OCI-LY7 (cell line): ENCODE data around the gene RFESD. TPM values are rescaled to one million over a fixed set of nuclear protein-coding genes. Genes with fewer than 3 reads are reported as not detected.
A peak's percentile ranks its signal among the peaks of the same experiment; 100 is the strongest.

Experiments
- Bru-seq: library from RNA; stranded (reverse); fragments of 400-500 nt; gene quantifications from one replicate; lab custom pipeline; 2021; lab: Mats Ljungman, UMichigan
- BruChase-seq, 2 experiments: library from RNA; stranded (reverse); fragments of 400-500 nt; gene quantifications; one replicate each; lab custom pipeline; 2021; lab: Mats Ljungman, UMichigan
- BruUV-seq: library from RNA; stranded (reverse); fragments of 400-500 nt; replicated peaks from 2 replicates; lab custom pipeline; 2021; lab: Mats Ljungman, UMichigan
- CTCF ChIA-PET: fragments of 300-600 bp; sonication (Branson Sonifier 250); formaldehyde crosslinking; loops from one replicate; lab custom pipeline; 2022; ENCODE audit warnings: antibody characterized with exemption; ENCODE audit not compliant: unreplicated experiment; lab: Charles Lee
- POLR2A ChIA-PET: fragments of 300-600 bp; sonication (Branson Sonifier 250); formaldehyde crosslinking; loops from one replicate; lab custom pipeline; 2022; ENCODE audit warnings: antibody characterized with exemption; lab: Charles Lee
- DNase-seq: peaks from one replicate; pipeline ENCODE4 v3.0.0-alpha.2; 2015; ENCODE audit warnings: low spot score
- H2AFZ ChIP-seq: fragments of 200-600 bp; sonication (generic), shearing (Covaris generic); 2 replicates; pipeline ENCODE4 v1.6.1; 2014; ENCODE audit warnings: mild to moderate bottlenecking, antibody characterized with exemption, low read length, moderate library complexity
- H3K27ac ChIP-seq: fragments of 200-600 bp; sonication (generic); 2 replicates; pipeline ENCODE4 v1.5.1; 2014; ENCODE audit warnings: mixed run types, low read depth, mild to moderate bottlenecking, moderate library complexity, low read length, inconsistent platforms; ENCODE audit not compliant: poor library complexity, severe bottlenecking
- H3K36me3 ChIP-seq: fragments of 200-600 bp; sonication (generic); 2 replicates; pipeline ENCODE4 v1.6.1; 2014; ENCODE audit warnings: mild to moderate bottlenecking, antibody characterized with exemption, low read length, moderate library complexity, mixed read lengths; ENCODE audit not compliant: insufficient read depth
- H3K4me1 ChIP-seq: fragments of 200-600 bp; sonication (generic); 2 replicates; pipeline ENCODE4 v1.5.1; 2014; ENCODE audit warnings: mild to moderate bottlenecking, low read length; ENCODE audit not compliant: insufficient read depth, poor library complexity, severe bottlenecking
- H3K4me2 ChIP-seq: fragments of 200-600 bp; sonication (generic); 2 replicates; pipeline ENCODE4 v1.6.1; 2014; ENCODE audit warnings: mild to moderate bottlenecking, low read length
- H3K4me3 ChIP-seq: fragments of 200-600 bp; sonication (generic); 2 replicates; pipeline ENCODE4 v1.5.1; 2014; ENCODE audit warnings: mild to moderate bottlenecking, low read depth, low read length; ENCODE audit not compliant: poor library complexity, severe bottlenecking
- H3K79me2 ChIP-seq: fragments of 200-600 bp; sonication (generic); 2 replicates; pipeline ENCODE4 v1.6.1; 2016; ENCODE audit warnings: low read depth, mild to moderate bottlenecking, low read length, moderate library complexity, mixed read lengths; ENCODE audit not compliant: insufficient read depth
- H3K9me2 ChIP-seq: fragments of 200-600 bp; sonication (generic); 2 replicates; pipeline ENCODE4 v1.6.1; 2016; ENCODE audit warnings: mild to moderate bottlenecking, low read length, mixed read lengths; ENCODE audit not compliant: insufficient read depth
- H3K9me3 ChIP-seq: fragments of 200-600 bp; sonication (generic); 2 replicates; pipeline ENCODE4 v1.6.1; 2014; ENCODE audit warnings: mild to moderate bottlenecking, mixed run types, low read length, mixed read lengths
- H4K20me1 ChIP-seq: fragments of 200-600 bp; sonication (generic); 2 replicates; pipeline ENCODE4 v1.6.1; 2014; ENCODE audit warnings: mild to moderate bottlenecking, antibody characterized with exemption, low read length, moderate library complexity, mixed read lengths; ENCODE audit not compliant: insufficient read depth
- EZH2phosphoT487 ChIP-seq: fragments of 200-600 bp; sonication (generic); IDR thresholded peaks from 2 replicates; pipeline ENCODE4 v1.6.1; 2018; ENCODE audit warnings: low read depth, borderline replicate concordance, mild to moderate bottlenecking, mixed run types, antibody characterized with exemption, low read length, moderate library complexity, mixed read lengths
- intact Hi-C: fragments of 100-400 bp; cut with micrococcal nuclease; formaldehyde crosslinking; loops from one replicate; pipeline ENCODE4 v1.10.0; 2022; ENCODE audit not compliant: unreplicated experiment
- long read RNA-seq: library from polyadenylated mRNA; stranded (forward); transcript quantifications from one replicate; pipeline ENCODE4 v2.0.0, GENCODE V29; 2022
- total RNA-seq, 2 experiments: library from RNA; depleted of rRNA in 1 of 2; stranded (reverse); fragments of >200 nt in 1 of 2; shearing (Covaris generic) in 1 of 2; gene quantifications; 2 replicates each; pipeline ENCODE4 v1.2.3, GENCODE V29; 2014 to 2022
- TF ChIP-seq, protein P1 (sequence below): fragments of 200-600 bp; sonication (generic); conservative IDR thresholded peaks from 2 replicates; pipeline ENCODE4 v1.5.1; 2014; ENCODE audit warnings: mild to moderate bottlenecking, antibody characterized with exemption, low read length, moderate library complexity, mixed read lengths

RFESD gene
- total RNA-seq (2014; rRNA removed; shearing (Covaris generic)) = 7.6 and 9.9 TPM in 2 replicates
- 7.6 and 10.9 TPM in 2 replicates for total RNA-seq (2022)
- Bru-seq, nascent RNA = percentile 63 among the genes with signal in this experiment
- BruChase-seq, experiment 1, labeled RNA remaining after a 6-hour chase = percentile 40 among the genes with signal in this experiment
- BruChase-seq, experiment 2, labeled RNA remaining after a 2-hour chase = percentile 59 among the genes with signal in this experiment
- long read RNA-seq, partial matches to known transcripts = 1 of 17 reads
- long read RNA-seq, other reads (novel, unspliced or antisense) = 7 of 17 reads

DNA sequence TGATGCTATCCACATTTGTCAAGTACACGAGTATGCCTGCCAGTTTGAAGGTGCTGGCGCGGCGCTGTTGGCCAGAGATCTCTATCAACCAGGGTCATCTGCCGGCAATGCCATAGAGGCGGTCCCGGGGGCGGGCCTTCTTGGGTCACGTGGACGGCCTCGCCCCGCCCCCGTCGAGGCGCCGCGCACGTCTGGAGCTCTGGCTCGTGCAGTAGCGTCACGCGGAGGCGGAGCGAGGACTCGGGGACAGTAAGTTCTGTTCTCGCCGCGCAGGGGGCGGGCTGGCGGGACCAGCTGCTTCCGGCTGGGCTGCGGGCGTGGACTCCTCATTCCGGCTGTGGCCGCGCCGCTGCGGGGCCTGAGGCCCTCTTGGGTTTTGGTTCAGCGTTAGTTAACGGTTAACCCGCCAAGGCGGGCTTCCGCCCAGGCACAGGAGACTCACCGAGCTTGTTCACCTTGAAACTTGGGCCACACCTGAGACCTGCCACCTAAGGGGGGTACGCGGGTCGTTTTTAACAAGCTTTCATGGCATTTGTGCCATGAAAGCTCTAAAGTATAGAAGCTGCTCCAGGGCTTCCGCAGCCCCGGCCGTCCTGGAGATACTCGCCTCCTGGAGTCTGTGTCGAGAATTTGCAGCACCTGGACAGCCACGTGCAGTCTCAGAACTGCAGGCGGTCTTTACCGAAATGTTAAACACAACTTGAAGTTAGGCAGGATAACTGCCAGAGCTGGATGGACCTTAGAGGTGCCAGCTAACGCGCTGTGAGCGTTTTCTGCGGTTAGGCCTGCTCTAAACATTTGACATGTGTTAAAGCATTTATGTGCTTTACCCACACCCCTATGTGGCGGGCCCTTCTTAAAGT, at the start of gene RFESD:
TSS of gene RFESD (plus strand) at position 209 of the 863 bp plus-strand sequence. CDS start 5,495 bp downstream, outside the sequence.
- POLR2A ChIA-PET = interaction anchor here (0.7 to 2.4 kb wide), 20 partner anchors 12 to 206 kb away, joined by 3 to 13 read pairs (median 3); partner anchors contain the start of gene GLRX
- peaks cover 33% of the 10 kb centered on the region for H3K4me1 ChIP-seq
- peak within 1 kb of the TSS; percentile 94 for H3K4me2 ChIP-seq
- H3K36me3 ChIP-seq = no peaks in the 10 kb centered on the region
- peak; percentile 98 for DNase-seq
- H3K79me2 ChIP-seq = peaks cover 10% of the 10 kb centered on the region; the same call in 1 of the 2 replicates
- peak within 1 kb of the TSS; percentile 78 for H3K4me3 ChIP-seq
- no peaks in the 10 kb centered on the region for H3K9me2 ChIP-seq
- H4K20me1 ChIP-seq = no peaks in the 10 kb centered on the region
- intact Hi-C loops = loop anchor here (1.0 to 5.0 kb wide), 4 partner anchors 91 to 1536 kb away; partner anchors contain the start of genes ARSK, CAST and RIOK2
- peak within 1 kb of the TSS; percentile 75 for H3K27ac ChIP-seq
- TSS peak; percentile 79 for BruUV-seq
- CTCF ChIA-PET = interaction anchor here (1.0 to 1.3 kb wide), 2 partner anchors 18 to 115 kb away, joined by 3 to 4 read pairs; no protein-coding TSS in a partner anchor
- TF ChIP-seq EZH2phosphoT487 = no peak
- TF ChIP-seq, protein P1, sequence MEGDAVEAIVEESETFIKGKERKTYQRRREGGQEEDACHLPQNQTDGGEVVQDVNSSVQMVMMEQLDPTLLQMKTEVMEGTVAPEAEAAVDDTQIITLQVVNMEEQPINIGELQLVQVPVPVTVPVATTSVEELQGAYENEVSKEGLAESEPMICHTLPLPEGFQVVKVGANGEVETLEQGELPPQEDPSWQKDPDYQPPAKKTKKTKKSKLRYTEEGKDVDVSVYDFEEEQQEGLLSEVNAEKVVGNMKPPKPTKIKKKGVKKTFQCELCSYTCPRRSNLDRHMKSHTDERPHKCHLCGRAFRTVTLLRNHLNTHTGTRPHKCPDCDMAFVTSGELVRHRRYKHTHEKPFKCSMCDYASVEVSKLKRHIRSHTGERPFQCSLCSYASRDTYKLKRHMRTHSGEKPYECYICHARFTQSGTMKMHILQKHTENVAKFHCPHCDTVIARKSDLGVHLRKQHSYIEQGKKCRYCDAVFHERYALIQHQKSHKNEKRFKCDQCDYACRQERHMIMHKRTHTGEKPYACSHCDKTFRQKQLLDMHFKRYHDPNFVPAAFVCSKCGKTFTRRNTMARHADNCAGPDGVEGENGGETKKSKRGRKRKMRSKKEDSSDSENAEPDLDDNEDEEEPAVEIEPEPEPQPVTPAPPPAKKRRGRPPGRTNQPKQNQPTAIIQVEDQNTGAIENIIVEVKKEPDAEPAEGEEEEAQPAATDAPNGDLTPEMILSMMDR = 0 out of 2 replicates have a peak, but pooled peaks have one; percentile 33
- no peaks in the 10 kb centered on the region for H3K9me3 ChIP-seq
- peak within 1 kb of the TSS; percentile 88 for H2AFZ ChIP-seq

- Histone ChIP-seq H3K4me3 (no peak overlapping the region), H3K27ac (no peak overlapping the region), H2AFZ (no peak overlapping the region), H3K9me3 (no peaks in the 10 kb centered on the region), H3K4me1 (no peaks in the 10 kb centered on the region), H3K36me3 (0 out of 2 replicates have a peak, but pooled peaks cover 3% of the 10 kb centered on the region), H3K4me2 (no peak overlapping the region), H4K20me1 (no peaks in the 10 kb centered on the region), H3K79me2 (no peaks in the 10 kb centered on the region), H3K9me2 (no peaks in the 10 kb centered on the region)
- DNase-seq = no peak
- intact Hi-C loops = no loop called here
- TF ChIP-seq EZH2phosphoT487 = no peak
- TF ChIP-seq, protein P1 = no peak
- BruUV-seq = no TSS peak
- ChIA-PET POLR2A (interaction anchor here (0.6 to 0.8 kb wide), 2 partner anchors 11 to 57 kb away, joined by 6 to 8 read pairs; no protein-coding TSS in a partner anchor), CTCF (no interaction called here)
Measured at GRCh38 chr5:95599252-95599651, 47.3 kb upstream of the RFESD start.
